Stimulated activated CD8-positive, alpha-beta memory T cell treated with anti-CD3 and anti-CD28 coated beads, Interleukin-15, amount 100 ng/mL, for 48 hours (primary cell): ENCODE results near the gene GAS7.
A peak's percentile ranks its signal among the peaks of the same experiment; 100 is the strongest.

ENCODE experiments used
- DNase-seq, 2 donors: peaks; one replicate each; pipeline ENCODE4 v3.0.0-alpha.2; 2020; ENCODE audit warnings: low read depth in 2 of 2

Gene GAS7

GRCh38 chr17:10135539-10136257 is 62.7 kb downstream of the GAS7 start:
- DNase-seq: no peak

DNA sequence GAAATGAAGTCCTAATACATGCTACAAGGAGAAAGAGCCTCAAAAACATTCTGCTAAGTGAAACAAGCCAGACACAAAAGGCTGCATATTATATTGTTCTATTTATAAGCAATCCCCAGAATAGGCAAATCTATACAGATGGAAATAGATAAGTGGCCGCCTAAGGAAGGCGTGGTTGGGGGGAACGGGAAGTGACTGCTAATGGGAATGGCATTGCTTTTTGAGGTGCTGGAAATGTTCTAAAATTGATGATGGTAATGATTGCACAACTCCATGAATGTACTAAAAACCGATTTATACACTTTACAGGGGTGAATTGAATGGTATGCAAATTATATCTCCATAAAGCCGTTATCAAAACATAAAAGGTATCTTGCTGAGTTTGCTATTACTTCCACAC is 67.7 kb downstream of the GAS7 start:
- DNase-seq: no peak

DNA sequence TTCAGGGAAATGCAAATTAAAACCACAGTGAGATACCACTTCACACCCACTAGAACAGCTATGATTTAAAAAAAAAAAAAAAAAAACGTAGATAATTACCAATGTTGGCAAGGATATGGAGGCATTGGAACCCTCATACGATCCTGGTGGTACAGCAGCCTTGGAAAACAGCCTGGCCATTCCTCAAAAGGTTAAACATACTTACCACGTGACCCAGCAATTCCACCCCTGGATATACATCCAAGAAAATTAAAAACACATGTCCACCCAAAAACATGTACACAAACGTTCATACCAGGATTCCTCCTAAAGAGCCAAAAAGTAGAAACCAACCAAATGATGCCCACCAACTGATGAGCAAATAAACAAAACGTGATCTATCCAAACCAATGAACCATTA is 68.1 kb downstream of the GAS7 start:
- no peak for DNase-seq

DNA sequence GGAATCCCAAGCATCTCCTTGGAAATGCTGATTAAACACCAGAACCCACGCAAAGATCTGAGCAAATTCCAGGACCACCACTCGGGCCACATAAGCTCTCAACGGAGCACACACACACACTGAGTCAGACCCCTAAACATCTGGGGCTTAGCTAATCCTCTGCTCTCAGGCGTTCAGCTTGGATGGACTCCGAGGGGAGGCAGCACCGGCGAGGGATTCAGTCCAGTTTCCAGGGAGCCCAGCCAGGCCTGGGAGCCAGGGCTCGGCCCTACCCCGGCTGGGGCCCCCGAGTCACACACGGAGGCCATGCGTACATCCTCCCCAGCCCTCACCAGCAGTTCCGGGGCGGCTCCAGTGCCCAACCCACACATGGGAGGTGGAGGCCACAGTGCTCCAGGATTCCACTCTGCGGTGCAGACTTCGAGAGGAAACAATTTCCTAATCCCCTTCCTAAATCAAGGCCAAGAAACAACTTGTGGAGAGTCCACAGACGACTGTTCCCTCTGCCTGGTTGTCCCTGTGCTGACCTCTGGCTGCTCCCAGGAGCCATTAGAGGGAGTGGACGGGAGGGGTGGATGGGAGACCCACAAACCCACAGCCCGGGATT is 70.5 kb downstream of the GAS7 start:
- DNase-seq: no peak

- DNase-seq: no peak
These were observed 71.5 kb downstream of the GAS7 start for GRCh38 chr17:10126616-10127501.

GRCh38 chr17:10126276-10126615 is 72.2 kb downstream of the GAS7 start:
- DNase-seq: no peak

DNA sequence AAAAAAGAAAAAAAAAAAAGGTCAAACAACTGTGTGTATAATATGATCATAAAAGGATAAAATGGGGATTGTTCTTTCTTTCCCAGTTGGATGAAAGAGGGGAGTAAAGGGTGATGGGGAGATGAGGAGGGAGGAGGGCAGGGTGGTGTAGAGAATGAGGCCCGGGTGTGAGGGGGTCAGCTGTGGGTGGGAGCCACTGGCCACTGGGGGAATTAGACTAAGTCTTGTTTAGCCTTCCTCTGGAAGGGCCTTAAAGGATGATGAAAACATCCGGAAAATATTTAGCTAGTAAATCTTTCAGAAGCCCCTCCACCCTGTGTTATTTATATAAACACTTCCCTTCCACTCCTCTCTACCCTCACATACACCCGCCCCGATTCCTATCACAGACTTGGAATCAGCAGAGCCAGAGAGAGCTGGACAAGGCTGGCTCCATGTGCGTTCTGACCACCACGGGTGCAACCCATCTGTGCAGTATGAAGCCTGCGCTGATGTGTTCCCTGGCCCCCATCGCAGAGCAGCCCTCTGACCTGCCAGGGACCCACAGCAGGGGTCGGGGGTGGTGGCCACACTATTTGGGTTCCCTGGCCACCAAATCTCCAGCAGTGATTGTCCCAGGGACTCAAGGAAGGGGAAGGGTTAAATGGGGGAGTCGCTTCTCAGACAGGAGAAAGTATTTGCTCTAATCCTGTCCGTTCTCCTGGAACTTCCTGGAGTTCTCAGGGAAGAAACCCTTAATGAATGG is 72.7 kb downstream of the GAS7 start:
- DNase-seq: no peak

- no peak for DNase-seq
These were observed 75.3 kb downstream of the GAS7 start for GRCh38 chr17:10123093-10123492.

- no peak for DNase-seq
These were observed 76.3 kb downstream of the GAS7 start for GRCh38 chr17:10121971-10122707.

DNA sequence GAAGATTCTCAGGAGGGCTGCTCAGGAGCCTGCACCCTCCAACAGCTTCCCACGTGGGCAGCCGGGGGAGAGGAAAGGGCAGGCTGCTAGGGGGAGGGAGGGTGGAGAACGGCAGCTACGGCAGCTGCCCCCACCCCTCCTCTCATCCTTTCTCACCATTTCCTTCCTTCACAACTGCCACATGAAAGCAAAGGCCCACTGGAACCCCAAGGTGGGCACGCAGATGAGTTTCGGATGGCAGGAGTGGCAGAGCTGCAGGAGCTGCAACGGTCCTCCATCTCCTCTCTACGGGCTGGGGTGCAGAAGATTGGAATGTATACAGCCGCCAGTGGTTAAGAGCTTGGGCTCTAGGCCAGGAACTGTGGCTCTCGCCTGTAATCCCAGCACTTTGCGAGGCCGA is 77.7 kb downstream of the GAS7 start:
- no peak for DNase-seq

- DNase-seq: no peak
These were observed 78.3 kb downstream of the GAS7 start for GRCh38 chr17:10120109-10120485.

DNA sequence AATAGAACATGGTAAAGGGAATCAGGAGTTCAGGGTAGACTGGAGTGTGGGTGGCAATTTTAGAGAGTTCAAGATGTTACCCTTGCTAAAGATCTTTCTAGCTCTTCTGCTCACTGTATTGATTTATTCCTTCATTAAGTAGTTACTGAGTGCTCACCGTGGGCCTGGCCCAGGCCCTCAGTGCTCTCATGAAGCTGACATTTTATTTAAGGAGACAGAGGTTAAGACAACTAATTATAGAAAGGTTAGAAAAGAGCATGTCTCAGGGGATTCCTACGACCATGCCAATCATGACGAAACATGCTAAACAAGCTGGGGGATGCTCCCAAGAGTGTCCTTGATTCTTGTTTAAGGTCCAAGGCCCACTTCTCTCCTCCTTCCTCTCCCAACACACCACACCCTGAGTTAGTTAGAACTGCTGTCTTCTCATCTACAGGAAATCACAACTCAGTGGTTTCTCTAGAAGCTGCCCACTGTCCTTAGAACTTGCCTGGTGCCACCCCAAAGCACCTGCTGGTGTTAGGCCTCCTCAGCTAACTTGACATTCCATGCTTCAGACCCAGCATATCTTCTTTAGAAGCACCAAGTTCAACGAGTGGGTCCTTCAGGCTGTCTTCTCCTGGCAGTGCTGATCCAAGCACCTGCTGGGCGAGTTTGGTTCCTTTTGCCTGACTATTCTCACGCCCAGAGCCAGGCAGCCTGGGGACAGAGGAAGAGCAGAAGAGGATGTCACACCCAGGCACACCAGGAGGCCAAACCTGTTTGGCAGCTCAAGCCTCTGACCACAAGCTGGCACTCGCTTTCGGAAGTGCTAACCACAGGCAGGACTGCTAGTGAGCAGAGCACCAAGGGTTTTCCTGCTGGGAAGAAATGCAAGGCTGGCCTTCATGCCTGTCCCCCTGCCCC is 79.0 kb downstream of the GAS7 start:
- no peak for DNase-seq

- DNase-seq: no peak
These were observed 79.6 kb downstream of the GAS7 start for GRCh38 chr17:10118788-10119130.

DNA sequence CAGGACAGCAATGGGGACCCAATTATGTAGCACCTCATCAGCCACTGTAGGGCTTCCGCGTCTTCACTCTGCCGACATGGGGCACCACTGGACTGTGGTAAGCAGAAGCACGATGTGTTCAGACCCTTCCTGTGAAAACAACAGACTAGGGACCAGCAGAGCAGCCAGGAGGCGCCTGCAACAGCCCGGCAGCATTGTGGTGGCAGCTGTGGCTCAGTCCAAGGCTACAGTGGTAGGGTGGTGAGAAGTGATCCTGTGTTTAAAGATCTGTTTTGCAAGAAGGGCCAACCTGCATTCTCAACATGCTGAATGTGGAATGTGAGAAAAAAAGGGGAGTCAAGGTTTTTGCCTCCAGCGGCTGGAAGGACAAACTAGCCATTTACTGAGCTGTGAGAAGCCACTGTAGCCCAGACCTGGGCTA is 80.8 kb downstream of the GAS7 start:
- no peak for DNase-seq

DNA sequence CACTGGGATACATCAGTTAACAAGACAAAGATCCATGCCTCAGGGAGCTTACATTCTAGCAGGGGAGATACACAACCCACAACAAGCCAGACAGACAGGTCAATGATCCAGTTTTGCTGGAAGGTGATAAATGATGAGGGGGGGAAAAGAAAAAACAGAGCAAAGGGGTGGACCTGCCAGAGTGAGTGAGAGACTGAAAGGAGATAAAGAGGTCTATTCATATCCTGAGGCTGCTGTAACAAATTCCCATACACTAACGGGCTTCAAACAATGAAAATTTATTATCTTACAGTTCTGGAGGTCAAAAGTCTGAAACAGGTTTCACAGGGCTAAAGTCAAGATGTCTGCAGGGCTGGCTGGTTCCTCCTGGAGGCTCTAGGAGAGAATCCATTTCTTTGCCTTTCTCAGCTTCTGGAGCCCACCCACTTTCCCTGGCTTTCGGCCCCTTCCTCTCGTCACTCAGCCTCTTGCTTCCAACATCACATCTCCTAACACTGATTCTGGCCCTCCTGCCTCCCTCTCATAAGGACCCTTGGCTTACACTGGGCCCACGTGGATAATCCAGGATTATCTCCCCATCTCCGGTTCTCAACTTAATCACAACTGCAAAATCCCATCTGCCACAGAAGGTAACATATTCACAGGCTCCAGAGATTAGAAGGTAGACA is 81.5 kb downstream of the GAS7 start:
- no peak for DNase-seq

DNA sequence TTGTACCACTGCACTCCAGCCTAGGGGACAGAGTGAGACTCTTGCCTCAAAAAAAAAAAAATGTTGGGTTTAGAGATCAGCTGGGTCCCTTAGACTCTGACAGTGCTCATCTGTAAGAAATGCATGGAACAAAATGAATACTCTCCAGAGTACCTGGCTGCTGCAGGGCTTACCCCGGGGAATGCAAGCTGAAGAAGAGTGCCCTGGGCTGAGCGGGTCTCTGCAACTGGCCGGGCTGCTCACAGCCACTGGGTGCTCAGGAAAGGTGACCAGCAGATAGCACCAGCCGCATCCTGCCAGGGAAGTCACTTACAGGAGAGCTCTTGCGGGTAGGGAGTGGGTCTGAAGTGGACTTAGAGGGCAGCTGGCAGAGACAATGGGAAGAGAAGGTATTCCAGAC is 82.1 kb downstream of the GAS7 start:
- DNase-seq: no peak

GRCh38 chr17:10115536-10115932 is 82.9 kb downstream of the GAS7 start:
- DNase-seq: no peak

- peak; percentile 53 to 69 for DNase-seq
These were observed 83.4 kb downstream of the GAS7 start for GRCh38 chr17:10114931-10115535.

- DNase-seq: no peak
These were observed 85.4 kb downstream of the GAS7 start for GRCh38 chr17:10112962-10113361.
